Neutrophil (primary cell): ENCODE results near the gene DOCK4.

Experiments
- H3K27ac ChIP-seq: fragments of 200-600 bp; sonication (generic); 2 replicates; pipeline ENCODE4 v1.5.1; 2016; ENCODE audit warnings: mild to moderate bottlenecking, moderate library complexity
- H3K27me3 ChIP-seq: fragments of 200-600 bp; sonication (generic); 2 replicates; pipeline ENCODE4 v1.6.0; 2016; ENCODE audit warnings: mild to moderate bottlenecking
- H3K36me3 ChIP-seq: fragments of 200-600 bp; sonication (generic); 2 replicates; pipeline ENCODE4 v1.5.1; 2017
- H3K4me1 ChIP-seq, 2 experiments: fragments of 200-600 bp in 1 of 2; sonication (generic) in 1 of 2; 1 replicate in 1 of 2; 2 replicates in 1 of 2; pipeline versions ENCODE4 v1.5.1 to v1.6.1; 2013 to 2016; ENCODE audit warnings: low read depth in 1 of 2, low read length in 1 of 2, mild to moderate bottlenecking in 1 of 2, moderate library complexity in 1 of 2; ENCODE audit not compliant: control insufficient read depth in 1 of 2, insufficient read depth in 1 of 2
- H3K4me3 ChIP-seq, 2 experiments: fragments of 200-600 bp in 1 of 2; sonication (generic) in 1 of 2; 1 replicate in 1 of 2; 2 replicates in 1 of 2; pipeline ENCODE4 v1.5.1; 2013 to 2016; ENCODE audit warnings: low read depth in 1 of 2, low read length in 1 of 2, mild to moderate bottlenecking in 1 of 2, moderate library complexity in 1 of 2
- H3K9me3 ChIP-seq: fragments of 200-600 bp; sonication (generic); 2 replicates; pipeline ENCODE4 v1.5.1; 2016
- CTCF ChIP-seq: fragments of 200-600 bp; sonication (generic); IDR thresholded peaks from 2 replicates; pipeline ENCODE4 v1.5.1; 2016; ENCODE audit warnings: antibody characterized with exemption

The DOCK4 gene

GRCh38 chr7:111735661-111736551 lies 470.3 kb downstream of the DOCK4 start:
- Histone ChIP-seq H3K9me3 (no peaks in the 10 kb centered on the region), H3K4me1 (no peaks in the 10 kb centered on the region), H3K27ac (no peak overlapping the region), H3K27me3 (no peaks in the 10 kb centered on the region), H3K36me3 (no peaks in the 10 kb centered on the region), H3K4me3 (no peak overlapping the region)
- TF ChIP-seq CTCF: peak; percentile 66

- no peak for TF ChIP-seq CTCF
- H3K4me3 ChIP-seq: no peak overlapping the region
- H3K9me3 ChIP-seq: no peaks in the 10 kb centered on the region
- H3K36me3 ChIP-seq: no peaks in the 10 kb centered on the region
- H3K27ac ChIP-seq: no peak overlapping the region
- H3K4me1 ChIP-seq: no peaks in the 10 kb centered on the region
- H3K27me3 ChIP-seq: no peaks in the 10 kb centered on the region
Observed at GRCh38 chr7:111734954-111735660, 471.1 kb downstream of the DOCK4 start.

- Histone ChIP-seq H3K36me3 (no peaks in the 10 kb centered on the region), H3K27me3 (no peaks in the 10 kb centered on the region), H3K4me3 (no peak overlapping the region), H3K4me1 (no peaks in the 10 kb centered on the region), H3K9me3 (no peaks in the 10 kb centered on the region), H3K27ac (no peak overlapping the region)
- no peak for TF ChIP-seq CTCF
Observed at GRCh38 chr7:111732923-111733322, 473.3 kb downstream of the DOCK4 start.

GRCh38 chr7:111730476-111731300 lies 475.5 kb downstream of the DOCK4 start:
- H3K4me1 ChIP-seq: no peaks in the 10 kb centered on the region
- no peak for TF ChIP-seq CTCF
- H3K27ac ChIP-seq: no peak overlapping the region
- no peaks in the 10 kb centered on the region for H3K36me3 ChIP-seq
- no peak overlapping the region for H3K4me3 ChIP-seq
- H3K27me3 ChIP-seq: no peaks in the 10 kb centered on the region
- H3K9me3 ChIP-seq: no peaks in the 10 kb centered on the region

GRCh38 chr7:111730057-111730456 lies 476.1 kb downstream of the DOCK4 start:
- Histone ChIP-seq H3K27me3 (no peaks in the 10 kb centered on the region), H3K4me3 (no peak overlapping the region), H3K27ac (no peak overlapping the region), H3K4me1 (no peaks in the 10 kb centered on the region), H3K9me3 (no peaks in the 10 kb centered on the region), H3K36me3 (no peaks in the 10 kb centered on the region)
- TF ChIP-seq CTCF: no peak
